GM10248 (cell line): ENCODE measurements around the gene PTGDR2.

Source experiments
- CTCF ChIA-PET: fragments of 300-600 bp; sonication (Branson Sonifier 250); formaldehyde crosslinking; extraction: SDS; loops from one replicate; lab custom pipeline; 2021; ENCODE audit warnings: antibody characterized with exemption; lab: Yijun Ruan, JAX
- POLR2A ChIA-PET: fragments of 350-650 bp; sonication (Branson Sonifier 250); formaldehyde crosslinking; extraction: SDS; loops from one replicate; lab custom pipeline; 2020; ENCODE audit warnings: antibody characterized with exemption; lab: Yijun Ruan, JAX
- DNase-seq: peaks from one replicate; pipeline ENCODE4 v3.0.0; 2012; ENCODE audit errors: extremely low spot score
- TF ChIP-seq, protein P1 (sequence below): IDR thresholded peaks from 2 replicates; pipeline ENCODE4 v1.5.1; 2012; ENCODE audit warnings: mild to moderate bottlenecking, low read depth; ENCODE audit errors: extremely low read depth, missing control alignments, control extremely low read depth

PTGDR2 gene

DNA sequence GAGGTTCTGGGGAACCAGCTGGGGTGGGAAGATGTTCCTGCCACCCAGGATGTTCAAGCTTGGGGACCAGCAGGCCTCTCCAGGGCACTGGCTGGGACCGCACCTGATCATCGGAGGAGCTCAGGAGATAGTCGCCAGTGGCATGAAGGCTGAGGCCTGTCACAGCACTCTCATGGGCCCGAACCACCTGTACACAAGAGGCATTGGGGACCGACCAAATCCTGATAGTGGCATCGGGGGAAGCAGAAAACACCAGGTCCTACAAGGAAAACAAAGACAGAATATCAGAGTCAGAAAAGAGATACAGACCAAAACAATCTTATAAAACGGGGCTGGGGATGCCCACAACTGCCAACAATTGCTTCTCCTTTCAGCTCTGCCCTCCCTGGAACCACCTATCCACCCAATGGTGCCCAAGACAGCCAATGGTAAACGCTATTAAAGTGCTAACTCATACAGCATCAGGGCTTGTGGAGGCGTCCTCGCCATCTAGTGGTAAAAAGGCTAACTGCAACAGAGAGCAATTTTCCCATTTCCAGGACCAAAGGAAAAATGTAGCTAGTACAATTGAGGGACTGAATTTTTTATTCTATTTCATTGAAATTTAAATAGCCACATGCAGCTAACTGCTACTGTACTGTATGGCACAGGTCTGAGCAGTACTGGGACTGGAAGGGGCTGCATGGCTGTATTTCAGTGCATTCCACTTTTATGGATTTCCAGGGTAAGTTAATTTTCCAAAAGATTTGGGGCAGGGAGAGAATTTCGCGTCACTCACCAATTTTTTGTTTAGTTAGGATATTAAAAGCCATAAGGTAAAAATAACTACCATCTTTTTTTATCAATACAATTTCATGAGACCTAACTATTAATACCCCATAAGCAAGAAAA, 43.5 kb upstream of the PTGDR2 start:
- POLR2A ChIA-PET, result interaction anchor here (0.8 kb wide), 1 partner anchor 74 kb away, joined by 4 read pairs; no protein-coding TSS in a partner anchor
- CTCF ChIA-PET, result interaction anchor here (0.6 to 14.0 kb wide), 51 partner anchors 9 to 634 kb away, joined by 3 to 157 read pairs (median 5); partner anchors contain the start of genes TMEM109, TMEM132A and ZP1
- DNase-seq, result peak; percentile 58
- TF ChIP-seq, protein P1, sequence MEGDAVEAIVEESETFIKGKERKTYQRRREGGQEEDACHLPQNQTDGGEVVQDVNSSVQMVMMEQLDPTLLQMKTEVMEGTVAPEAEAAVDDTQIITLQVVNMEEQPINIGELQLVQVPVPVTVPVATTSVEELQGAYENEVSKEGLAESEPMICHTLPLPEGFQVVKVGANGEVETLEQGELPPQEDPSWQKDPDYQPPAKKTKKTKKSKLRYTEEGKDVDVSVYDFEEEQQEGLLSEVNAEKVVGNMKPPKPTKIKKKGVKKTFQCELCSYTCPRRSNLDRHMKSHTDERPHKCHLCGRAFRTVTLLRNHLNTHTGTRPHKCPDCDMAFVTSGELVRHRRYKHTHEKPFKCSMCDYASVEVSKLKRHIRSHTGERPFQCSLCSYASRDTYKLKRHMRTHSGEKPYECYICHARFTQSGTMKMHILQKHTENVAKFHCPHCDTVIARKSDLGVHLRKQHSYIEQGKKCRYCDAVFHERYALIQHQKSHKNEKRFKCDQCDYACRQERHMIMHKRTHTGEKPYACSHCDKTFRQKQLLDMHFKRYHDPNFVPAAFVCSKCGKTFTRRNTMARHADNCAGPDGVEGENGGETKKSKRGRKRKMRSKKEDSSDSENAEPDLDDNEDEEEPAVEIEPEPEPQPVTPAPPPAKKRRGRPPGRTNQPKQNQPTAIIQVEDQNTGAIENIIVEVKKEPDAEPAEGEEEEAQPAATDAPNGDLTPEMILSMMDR, result peak; percentile 89

DNA sequence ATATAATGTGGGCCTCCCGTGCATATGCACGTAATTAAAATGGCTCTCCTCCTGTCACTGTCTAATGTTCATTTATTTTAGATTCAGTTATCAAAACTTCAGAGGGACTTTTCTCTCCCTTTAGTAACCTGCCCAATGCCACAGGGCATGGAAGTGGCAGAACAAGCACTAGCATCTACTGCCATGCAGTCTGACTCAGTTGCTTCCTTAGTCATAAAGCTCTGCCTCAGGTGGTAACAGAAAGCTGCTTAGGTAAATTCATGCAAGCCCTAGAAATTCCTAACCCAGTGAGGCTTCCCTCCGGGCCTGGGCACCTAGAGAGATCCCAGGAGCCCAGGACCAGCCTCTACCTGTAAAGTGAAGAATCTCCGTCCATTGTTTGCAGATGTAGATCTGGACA, 41.7 kb upstream of the PTGDR2 start:
- no peak for DNase-seq
- TF ChIP-seq, protein P1, result no peak
- CTCF ChIA-PET, result interaction anchor here (1.3 to 14.0 kb wide), 4 partner anchors 7 to 129 kb away, joined by 3 to 157 read pairs (median 76); no protein-coding TSS in a partner anchor
- POLR2A ChIA-PET, result no interaction called here

DNA sequence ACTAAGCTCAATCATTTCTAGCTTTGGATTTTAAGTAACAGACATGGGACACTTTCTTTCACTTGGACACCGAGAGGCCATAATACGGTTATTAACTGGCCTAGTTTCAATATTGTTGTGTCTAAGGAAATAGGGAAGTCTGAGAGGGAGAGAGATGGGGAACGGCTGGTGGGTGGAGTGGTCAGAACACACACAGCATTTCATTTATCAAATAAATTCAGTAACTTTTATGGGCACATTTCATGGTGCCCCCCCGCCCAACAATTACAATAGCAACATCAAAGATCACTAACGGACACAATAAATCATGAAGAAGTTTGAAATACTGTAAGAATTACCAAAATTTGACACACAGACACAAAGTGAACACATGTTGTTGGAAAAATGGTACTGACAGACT, 39.9 kb upstream of the PTGDR2 start:
- DNase-seq, result no peak
- POLR2A ChIA-PET, result no interaction called here
- TF ChIP-seq, protein P1, result no peak
- CTCF ChIA-PET, result interaction anchor here (0.7 to 14.0 kb wide), 7 partner anchors 8 to 71 kb away, joined by 3 to 157 read pairs (median 4); no protein-coding TSS in a partner anchor

DNA sequence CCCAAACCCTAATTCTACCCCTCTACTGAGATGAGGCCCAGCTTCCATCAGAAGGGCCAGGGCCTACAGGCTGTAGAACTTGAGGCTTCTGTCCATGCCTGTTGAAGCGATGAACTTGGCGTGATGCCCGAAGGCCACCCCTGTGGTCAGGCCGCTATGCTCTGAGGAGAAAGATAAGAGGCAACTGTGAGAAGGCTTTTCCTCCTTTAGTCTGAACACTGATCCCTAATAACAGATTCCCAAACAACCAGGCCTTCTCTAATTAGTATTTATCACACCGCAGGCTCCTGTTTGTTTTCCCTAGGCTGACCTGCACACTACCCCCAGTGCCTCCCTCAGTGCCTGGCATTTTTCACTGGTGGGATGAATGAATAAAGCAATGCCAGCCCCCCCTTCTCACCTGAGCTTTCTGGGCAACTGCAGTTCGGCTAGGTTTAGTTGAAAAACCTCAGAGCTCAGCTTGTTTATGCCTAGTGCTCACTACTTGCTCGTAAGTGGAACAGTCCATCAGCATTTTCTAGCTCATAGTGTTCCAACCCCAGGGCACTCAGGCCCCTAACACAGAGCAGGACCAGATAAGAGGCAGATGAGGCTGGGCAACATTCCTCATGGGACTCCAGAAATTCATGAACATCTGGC, 35.5 kb upstream of the PTGDR2 start:
- no peak for DNase-seq
- CTCF ChIA-PET, result interaction anchor here (1.1 to 7.6 kb wide), 5 partner anchors 8 to 61 kb away, joined by 3 to 129 read pairs (median 6); no protein-coding TSS in a partner anchor
- TF ChIP-seq, protein P1, result no peak
- POLR2A ChIA-PET, result interaction anchor here (0.6 kb wide), 1 partner anchor 224 kb away, joined by 4 read pairs; no protein-coding TSS in a partner anchor

DNA sequence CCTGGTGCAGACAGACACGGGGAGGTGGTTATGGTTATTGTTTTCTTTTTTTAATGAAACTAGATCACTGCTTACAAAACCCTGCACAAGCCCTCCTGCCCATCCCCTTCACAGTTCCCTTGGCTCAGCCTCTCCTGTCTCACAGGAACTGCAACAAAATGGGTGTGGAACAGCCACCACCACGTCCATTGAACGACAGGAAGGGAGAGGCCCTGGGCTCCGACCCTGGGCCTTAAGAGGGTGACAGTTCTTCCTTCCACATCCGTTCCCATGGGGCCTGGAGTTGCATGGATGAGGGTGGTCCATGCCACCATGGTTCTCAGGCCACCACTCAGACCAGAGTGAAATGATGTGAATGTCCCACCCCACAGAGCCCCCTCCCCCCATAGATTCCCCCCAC, 34.9 kb upstream of the PTGDR2 start:
- ChIA-PET CTCF (interaction anchor here (1.1 to 7.6 kb wide), 4 partner anchors 10 to 60 kb away, joined by 3 to 129 read pairs (median 51); no protein-coding TSS in a partner anchor), POLR2A (interaction anchor here (0.6 kb wide), 1 partner anchor 224 kb away, joined by 4 read pairs; no protein-coding TSS in a partner anchor)
- TF ChIP-seq, protein P1, result no peak
- DNase-seq, result no peak

DNA sequence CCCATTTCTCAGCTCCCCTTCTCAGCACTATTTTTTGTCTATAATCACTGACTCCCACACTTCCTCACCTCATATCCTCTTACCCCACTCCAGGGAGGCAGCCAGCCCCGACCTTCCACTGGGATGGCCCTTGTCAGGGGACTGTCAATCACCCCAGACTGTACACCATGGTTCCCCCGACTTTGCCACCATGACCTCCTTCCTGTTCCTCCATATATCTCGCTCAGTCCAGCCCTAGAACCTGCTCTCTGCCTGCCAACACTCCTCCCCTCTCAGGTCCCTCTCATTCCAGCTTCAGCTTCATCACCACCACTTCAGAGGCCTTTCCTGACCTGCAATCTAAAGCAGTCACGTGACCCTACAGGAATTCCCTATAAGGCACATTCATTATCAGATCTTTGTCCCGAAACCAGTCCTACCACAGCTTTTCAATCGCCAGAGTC, 34.1 kb upstream of the PTGDR2 start:
- POLR2A ChIA-PET, result no interaction called here
- CTCF ChIA-PET, result interaction anchor here (0.7 to 7.6 kb wide), 7 partner anchors 9 to 127 kb away, joined by 3 to 129 read pairs (median 6); no protein-coding TSS in a partner anchor
- TF ChIP-seq, protein P1, result no peak
- no peak for DNase-seq
